NCI-H2107 (cell line): ENCODE measurements around the gene DLD.
"Not testable (repeated sequence)": the region's sequence is repeated elsewhere in the genome, so short reads cannot be mapped to it uniquely, and the experiment has no call there.

Experiments
- DNase-seq: peaks from one replicate; lab custom pipeline; 2025; lab: John Stamatoyannopoulos, UW

Gene DLD

GRCh38 chr7:107945332-107945731, 54.3 kb downstream of the DLD start:
- no peak for DNase-seq

GRCh38 chr7:107946451-107946850, 55.5 kb downstream of the DLD start:
- DNase-seq: no peak

- no peak for DNase-seq
Measured at GRCh38 chr7:107946881-107947280, 55.9 kb downstream of the DLD start.

DNA sequence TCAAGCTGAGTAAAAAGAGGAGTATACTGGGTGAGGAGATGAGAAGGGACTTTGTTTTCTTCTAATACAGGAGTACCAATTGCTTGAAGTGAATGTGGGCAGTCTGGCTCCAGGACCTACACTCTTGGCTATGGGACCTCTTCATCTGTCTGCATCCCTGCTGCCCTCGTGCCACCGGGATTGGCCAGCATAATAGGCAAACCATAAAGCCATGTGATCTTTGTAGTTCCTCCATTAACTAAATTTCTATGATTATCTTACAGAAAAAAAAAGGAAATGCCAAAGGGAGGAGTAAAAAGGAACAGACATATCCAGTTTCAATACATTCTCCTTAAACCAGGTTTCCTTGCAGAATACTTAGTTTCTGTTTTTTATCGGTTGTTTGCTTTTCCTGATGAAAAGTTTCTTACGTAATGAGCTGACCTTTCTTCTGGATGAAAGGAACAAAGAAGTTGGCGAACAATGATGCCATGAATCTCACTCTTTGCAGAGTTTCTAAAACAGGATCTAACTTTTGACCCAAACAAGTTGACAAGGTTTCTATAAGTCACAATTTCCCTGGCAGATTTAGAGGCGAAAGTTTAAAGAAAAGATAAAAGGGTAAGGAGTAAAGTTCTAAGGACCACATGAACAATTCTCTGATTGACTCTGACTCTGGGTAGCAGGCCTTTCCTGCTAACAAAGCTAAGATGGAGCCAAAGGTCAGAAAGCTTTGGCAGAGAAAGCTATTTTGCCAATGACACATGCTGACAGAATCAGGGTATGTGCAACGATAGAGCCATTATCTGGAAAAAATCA, 57.9 kb downstream of the DLD start:
- DNase-seq: no peak

DNA sequence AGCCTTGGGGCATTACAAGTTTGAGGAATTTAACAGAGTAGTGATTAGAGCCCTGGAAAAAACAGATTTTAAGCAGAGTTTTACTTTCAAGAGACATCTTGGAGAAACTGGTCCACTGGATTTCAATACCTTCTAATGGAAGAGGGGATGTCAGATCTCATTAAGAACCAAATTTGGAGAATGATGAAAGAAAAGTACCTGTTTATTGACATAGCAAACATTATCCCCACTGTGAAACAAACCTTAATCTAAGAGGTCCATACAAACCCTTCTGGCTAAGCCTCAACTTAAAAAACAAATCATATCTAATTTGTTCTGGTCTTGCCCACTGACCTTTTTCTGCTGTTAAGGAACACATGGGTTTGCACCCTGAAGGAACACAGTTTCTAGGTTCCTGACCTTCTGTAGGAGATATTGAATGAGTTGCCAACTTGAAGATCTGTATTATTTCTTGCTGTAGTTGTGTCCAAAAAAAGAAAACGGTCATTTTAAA, 58.5 kb downstream of the DLD start:
- DNase-seq: no peak

- DNase-seq: no peak
Measured at GRCh38 chr7:107951172-107951787, 60.3 kb downstream of the DLD start.

DNA sequence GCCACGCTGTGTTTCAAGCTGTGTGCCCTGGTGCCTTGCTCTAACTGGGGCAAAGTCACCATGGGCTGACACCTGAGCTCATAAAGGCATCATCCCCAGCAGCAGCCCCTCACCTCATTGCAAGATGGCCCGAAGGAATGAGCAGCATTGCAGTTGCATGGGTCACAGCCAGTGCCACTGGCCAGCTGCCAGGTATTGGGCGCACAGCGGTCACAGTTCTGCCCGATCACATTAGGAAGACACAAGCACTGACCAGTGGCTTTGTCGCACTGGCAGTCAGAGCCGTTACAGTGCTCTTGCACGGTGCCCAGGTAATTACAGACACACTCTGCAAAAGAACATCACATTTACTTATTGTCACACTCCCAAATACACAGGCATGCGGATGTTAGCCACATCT, 60.9 kb downstream of the DLD start:
- no peak for DNase-seq

- DNase-seq: no peak
Measured at GRCh38 chr7:107953265-107953923, 62.4 kb downstream of the DLD start.

GRCh38 chr7:107953924-107954303, 62.9 kb downstream of the DLD start:
- no peak for DNase-seq

DNA sequence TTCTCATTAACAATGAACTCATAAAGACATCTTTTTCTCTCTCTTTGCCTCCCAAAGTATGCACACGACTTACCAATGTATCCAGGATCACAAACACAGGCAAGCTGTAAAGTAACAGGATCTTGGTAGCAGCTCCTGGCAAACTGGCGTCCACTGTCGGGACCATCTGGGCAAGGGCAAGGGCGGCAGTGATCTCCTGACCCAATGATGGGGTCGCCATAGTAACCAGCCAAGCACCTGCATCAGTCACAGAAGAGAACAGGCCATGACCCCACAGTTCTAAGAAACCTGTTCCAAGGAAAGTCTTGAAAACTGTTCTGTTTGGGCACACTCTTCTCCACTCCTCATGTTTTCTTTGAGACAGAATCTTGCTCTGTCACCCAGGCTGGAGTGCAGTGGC, 64.4 kb downstream of the DLD start:
- DNase-seq: no peak

GRCh38 chr7:107956950-107957349, 66.0 kb downstream of the DLD start:
- not testable (repeated sequence) for DNase-seq

DNA sequence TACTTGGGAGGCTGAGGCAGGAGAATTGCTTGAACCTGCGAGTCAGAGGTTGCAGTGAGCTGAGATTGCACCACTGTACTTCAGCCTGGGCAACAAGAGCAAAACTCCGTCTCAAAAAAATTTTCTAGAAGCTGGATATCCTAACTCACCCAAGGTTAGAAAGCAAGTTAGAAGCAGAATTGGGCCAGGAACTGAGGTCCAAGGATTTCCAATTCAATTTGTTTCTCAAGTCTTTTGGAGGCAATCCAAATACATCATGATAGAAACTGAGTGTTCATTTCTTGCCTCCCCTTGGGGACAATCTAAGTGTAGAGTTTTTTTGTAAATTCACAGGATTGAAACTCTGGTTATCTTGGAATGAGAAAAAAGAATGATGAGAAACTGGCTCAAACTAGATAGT, 66.5 kb downstream of the DLD start:
- DNase-seq: no peak

DNA sequence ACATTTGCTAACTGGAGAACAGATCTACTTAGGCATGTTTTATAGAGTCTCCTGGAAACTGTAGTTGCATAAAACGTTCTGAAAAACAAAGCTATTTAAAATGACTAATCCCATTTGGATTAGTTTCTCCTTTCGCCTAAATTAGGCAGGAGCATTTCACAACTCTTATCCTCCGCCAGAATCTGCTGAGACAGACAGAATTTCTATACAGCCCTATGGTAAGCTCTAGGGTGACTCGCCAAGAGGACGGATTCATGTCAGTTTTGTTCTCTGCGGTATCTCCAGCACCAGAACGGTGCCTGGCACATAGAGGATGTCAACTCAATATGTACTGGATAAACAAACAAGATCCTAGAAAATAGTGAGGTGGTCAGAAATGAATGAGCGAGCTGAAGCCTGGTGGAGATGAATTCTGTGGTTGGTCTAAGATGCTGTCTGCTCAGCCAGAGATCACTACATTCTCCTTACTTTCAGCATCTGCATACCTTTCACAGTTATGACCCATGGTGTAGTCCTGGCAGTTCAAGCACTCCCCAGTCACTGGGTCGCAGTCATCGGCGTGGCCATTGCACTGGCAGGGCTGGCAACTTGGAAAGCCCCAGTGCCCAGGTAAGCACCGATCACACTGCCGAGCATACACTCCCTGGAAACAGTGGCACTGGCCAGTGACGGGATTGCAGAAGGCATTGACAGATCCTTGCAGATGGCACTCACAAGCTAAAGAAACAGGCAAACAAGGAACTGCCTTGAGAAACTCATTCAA, 68.0 kb downstream of the DLD start:
- no peak for DNase-seq

GRCh38 chr7:107959527-107959898, 68.5 kb downstream of the DLD start:
- DNase-seq: no peak

GRCh38 chr7:107960272-107960671, 69.3 kb downstream of the DLD start:
- DNase-seq: no peak

- DNase-seq: no peak
Measured at GRCh38 chr7:107961405-107961804, 70.4 kb downstream of the DLD start.

DNA sequence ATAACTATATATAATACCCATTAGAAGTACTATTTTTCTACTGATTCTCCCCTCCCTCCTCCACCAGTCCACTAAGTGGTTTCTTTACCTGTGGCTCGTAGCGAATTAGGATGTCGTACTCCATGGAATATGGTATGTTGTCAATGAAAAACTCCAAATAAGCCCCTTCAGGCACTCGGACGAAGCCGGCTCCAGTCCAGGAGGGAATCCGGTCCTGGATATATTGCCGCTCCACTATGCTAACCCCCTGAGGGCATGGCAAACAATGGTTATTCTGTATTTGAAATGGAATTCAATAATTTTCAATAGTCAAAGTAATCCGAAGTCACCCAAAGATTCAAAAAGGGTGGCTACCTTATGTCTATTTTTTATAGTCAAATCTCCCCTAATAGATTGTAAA, 71.8 kb downstream of the DLD start:
- DNase-seq: no peak

DNA sequence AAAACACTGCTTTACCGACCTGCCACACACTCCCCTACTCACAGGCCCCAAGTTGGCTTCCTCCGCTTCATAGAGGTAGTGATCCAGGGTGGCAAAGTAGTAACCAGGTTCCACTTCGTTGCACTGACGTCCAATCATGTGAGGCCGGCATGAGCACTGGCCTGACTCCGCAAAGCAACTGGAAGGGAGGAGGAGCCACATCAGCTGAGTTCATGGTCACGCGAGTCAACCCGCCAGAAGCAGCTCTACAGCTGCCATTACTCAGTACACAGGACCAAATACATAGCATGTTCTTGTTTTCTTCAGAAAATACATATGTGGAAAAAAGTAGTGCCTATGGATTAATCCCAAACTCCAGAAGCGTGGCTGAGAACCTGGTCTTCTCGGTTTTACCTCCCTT, 73.5 kb downstream of the DLD start:
- no peak for DNase-seq

GRCh38 chr7:107966711-107967110, 75.7 kb downstream of the DLD start:
- no peak for DNase-seq

DNA sequence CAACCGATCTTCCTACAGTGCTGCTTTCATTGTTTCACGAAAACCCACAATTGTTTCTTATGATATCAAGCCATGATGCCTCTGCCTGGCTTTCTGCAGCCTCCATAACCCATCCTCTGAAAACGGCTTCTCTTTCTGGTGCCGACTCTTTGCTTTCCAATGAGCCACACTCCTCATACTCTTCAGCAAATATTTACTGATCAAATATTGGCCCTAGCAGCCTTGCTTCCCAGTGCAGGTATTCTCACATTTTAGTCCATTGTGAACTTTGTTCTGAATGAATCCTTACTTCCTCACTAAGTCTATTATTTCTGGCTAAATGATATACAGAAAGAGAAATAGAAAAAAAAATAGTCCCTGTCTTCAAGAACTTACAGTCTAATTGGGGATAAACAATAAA, 76.4 kb downstream of the DLD start:
- DNase-seq: no peak

DNA sequence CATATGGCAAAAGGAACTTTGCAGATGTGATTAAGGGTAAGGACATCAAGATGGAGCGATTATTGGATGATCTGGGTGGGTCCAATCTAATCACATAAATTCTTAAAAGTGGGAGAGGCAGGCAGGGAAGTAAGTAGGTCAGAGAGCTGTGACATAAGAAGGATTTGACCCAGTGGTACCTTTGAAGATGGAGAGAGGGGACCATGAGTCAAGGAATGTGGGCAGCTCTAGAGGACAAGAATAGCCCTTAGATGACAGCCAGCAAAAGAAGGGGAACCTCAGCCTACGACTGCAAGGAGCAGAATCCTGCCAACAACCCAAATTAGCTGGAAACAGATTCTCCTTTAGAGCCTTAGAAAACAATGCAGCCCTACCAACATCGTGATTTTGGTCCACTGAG, 77.5 kb downstream of the DLD start:
- no peak for DNase-seq

DNA sequence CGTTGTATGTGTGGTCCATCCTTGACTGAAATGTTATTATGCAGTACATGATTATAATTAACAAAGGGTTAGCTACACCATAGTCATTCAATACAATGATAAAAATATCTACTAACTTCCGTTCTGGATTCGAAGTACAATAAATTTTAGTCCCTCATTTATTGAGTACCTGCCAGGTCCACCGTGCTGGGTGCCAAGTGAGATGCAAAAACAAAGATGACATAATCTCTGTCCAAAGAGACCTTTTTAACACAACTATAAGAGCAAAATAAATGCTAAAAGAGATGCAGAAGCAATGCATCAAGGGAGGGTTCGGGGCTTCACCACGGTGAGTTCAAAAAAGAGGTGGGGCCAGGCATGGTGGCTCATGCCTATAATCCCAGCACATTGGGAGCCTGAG, 78.9 kb downstream of the DLD start:
- no peak for DNase-seq
